Neutrophil (primary cell): ENCODE measurements around the gene RMP24.
"Not testable (repeated sequence)": the region's sequence is repeated elsewhere in the genome, so short reads cannot be mapped to it uniquely, and the experiment has no call there.

ENCODE experiments used
- H3K27ac ChIP-seq: fragments of 200-600 bp; sonication (generic); 2 replicates; pipeline ENCODE4 v1.5.1; 2016; ENCODE audit warnings: mild to moderate bottlenecking, moderate library complexity
- H3K27me3 ChIP-seq: fragments of 200-600 bp; sonication (generic); 2 replicates; pipeline ENCODE4 v1.6.0; 2016; ENCODE audit warnings: mild to moderate bottlenecking
- H3K36me3 ChIP-seq: fragments of 200-600 bp; sonication (generic); 2 replicates; pipeline ENCODE4 v1.5.1; 2017
- H3K4me1 ChIP-seq, 2 experiments: fragments of 200-600 bp in 1 of 2; sonication (generic) in 1 of 2; 1 replicate in 1 of 2; 2 replicates in 1 of 2; pipeline versions ENCODE4 v1.5.1 to v1.6.1; 2013 to 2016; ENCODE audit warnings: low read depth in 1 of 2, low read length in 1 of 2, mild to moderate bottlenecking in 1 of 2, moderate library complexity in 1 of 2; ENCODE audit not compliant: control insufficient read depth in 1 of 2, insufficient read depth in 1 of 2
- H3K4me3 ChIP-seq, 2 experiments: fragments of 200-600 bp in 1 of 2; sonication (generic) in 1 of 2; 1 replicate in 1 of 2; 2 replicates in 1 of 2; pipeline ENCODE4 v1.5.1; 2013 to 2016; ENCODE audit warnings: low read depth in 1 of 2, low read length in 1 of 2, mild to moderate bottlenecking in 1 of 2, moderate library complexity in 1 of 2
- H3K9me3 ChIP-seq: fragments of 200-600 bp; sonication (generic); 2 replicates; pipeline ENCODE4 v1.5.1; 2016
- TF ChIP-seq, protein P1 (sequence below): fragments of 200-600 bp; sonication (generic); IDR thresholded peaks from 2 replicates; pipeline ENCODE4 v1.5.1; 2016; ENCODE audit warnings: antibody characterized with exemption

The RMP24 gene

DNA sequence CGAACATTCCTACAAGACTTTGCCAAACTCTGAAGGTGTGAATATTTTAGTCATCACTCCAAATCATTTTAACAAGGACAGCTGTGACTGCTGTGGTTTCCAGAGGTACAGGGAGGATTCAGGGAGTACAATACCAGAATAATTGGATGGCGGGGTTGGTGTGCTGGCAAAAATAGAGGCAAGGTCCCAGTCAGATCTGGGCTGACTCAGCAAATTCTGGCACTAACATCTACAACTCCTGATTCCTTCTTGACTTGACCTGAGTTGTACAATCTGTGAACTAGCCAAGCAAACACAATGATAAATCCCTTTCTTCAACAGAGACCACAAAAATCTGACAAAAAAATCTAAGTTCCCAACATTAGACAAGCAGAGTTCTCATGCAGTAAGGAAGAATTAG is 40.4 kb downstream of the RMP24 start:
- no peaks in the 10 kb centered on the region for H3K27me3 ChIP-seq
- no peak overlapping the region for H3K27ac ChIP-seq
- no peaks in the 10 kb centered on the region for H3K9me3 ChIP-seq
- H3K36me3 ChIP-seq: no peaks in the 10 kb centered on the region
- H3K4me3 ChIP-seq: no peak overlapping the region
- TF ChIP-seq, protein P1, sequence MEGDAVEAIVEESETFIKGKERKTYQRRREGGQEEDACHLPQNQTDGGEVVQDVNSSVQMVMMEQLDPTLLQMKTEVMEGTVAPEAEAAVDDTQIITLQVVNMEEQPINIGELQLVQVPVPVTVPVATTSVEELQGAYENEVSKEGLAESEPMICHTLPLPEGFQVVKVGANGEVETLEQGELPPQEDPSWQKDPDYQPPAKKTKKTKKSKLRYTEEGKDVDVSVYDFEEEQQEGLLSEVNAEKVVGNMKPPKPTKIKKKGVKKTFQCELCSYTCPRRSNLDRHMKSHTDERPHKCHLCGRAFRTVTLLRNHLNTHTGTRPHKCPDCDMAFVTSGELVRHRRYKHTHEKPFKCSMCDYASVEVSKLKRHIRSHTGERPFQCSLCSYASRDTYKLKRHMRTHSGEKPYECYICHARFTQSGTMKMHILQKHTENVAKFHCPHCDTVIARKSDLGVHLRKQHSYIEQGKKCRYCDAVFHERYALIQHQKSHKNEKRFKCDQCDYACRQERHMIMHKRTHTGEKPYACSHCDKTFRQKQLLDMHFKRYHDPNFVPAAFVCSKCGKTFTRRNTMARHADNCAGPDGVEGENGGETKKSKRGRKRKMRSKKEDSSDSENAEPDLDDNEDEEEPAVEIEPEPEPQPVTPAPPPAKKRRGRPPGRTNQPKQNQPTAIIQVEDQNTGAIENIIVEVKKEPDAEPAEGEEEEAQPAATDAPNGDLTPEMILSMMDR: no peak
- no peaks in the 10 kb centered on the region for H3K4me1 ChIP-seq

DNA sequence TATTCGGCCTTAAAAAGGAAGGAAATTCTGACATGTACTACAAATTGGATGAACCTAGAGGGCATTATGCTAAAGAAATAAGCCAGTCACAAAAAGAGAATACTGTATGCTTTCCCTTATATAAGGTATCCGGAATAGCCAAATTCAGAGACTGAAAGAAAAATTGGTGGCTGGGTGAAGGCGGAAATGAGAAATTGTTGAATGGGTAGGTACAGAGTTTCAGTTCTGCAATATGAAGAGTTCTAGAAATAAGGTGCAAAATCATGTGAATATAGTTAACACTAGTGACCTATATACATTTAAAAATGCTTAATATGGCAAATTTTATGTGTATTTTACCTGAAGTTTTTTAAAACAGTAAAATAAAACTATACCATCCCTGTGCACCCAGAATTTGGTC is 43.1 kb downstream of the RMP24 start:
- Histone ChIP-seq H3K27ac (no peak overlapping the region), H3K4me3 (no peak overlapping the region), H3K9me3 (no peaks in the 10 kb centered on the region), H3K36me3 (peaks cover 7% of the 10 kb centered on the region), H3K27me3 (no peaks in the 10 kb centered on the region), H3K4me1 (no peaks in the 10 kb centered on the region)
- TF ChIP-seq, protein P1: no peak

DNA sequence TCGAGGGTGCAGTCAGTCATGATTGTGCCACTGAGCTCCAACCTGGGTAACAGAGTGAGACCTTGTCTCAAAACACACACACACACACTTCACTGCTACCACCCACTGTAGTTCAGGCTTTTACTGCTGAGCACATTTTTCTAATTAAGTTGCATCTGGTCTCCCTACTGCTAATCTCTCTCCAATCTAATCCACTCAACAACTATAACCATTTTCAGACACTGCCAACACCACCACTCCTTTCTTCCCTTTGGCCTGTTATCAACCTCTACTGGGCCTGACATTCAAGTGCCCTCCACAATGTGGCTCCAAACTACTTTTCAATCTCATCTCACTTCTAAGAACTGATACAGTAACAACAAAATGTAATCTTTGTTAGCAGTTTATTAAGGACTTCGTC is 44.8 kb downstream of the RMP24 start:
- no peaks in the 10 kb centered on the region for H3K4me1 ChIP-seq
- H3K9me3 ChIP-seq: no peaks in the 10 kb centered on the region
- TF ChIP-seq, protein P1: no peak

DNA sequence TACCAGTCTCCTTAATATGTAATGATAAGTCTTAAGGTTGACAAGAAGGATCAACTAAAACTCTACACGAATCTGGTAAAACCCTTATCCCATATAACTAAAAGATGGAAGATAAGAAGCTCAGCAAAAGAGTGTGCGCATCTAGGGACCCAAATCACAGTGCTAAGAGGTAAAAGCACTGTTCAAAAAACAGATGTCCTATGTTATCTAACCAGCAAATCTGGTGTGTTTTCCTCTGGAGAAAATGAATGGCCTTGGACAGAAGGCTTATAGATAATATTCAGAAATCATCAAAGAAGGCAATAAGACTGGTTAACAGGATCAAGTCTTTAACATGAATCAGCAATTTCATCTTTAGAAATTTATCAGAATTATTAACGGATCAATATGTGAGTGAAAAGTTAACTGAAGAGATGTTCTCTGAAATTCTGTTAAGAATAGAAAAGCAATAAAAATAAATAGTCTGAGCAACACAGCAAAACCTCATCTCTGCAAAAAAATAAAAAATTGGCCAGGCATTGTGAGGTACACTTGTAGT is 47.8 kb downstream of the RMP24 start:
- Histone ChIP-seq H3K9me3 (no peaks in the 10 kb centered on the region), H3K4me3 (no peak overlapping the region), H3K36me3 (peaks cover 20% of the 10 kb centered on the region), H3K4me1 (no peaks in the 10 kb centered on the region), H3K27me3 (no peaks in the 10 kb centered on the region), H3K27ac (no peak overlapping the region)
- TF ChIP-seq, protein P1: no peak

More for the DNA sequence above, 44.8 kb downstream of the RMP24 start:
- Histone ChIP-seq H3K27me3 (no peaks in the 10 kb centered on the region), H3K27ac (no peak overlapping the region), H3K4me3 (no peak overlapping the region), H3K36me3 (peaks cover 7% of the 10 kb centered on the region)

DNA sequence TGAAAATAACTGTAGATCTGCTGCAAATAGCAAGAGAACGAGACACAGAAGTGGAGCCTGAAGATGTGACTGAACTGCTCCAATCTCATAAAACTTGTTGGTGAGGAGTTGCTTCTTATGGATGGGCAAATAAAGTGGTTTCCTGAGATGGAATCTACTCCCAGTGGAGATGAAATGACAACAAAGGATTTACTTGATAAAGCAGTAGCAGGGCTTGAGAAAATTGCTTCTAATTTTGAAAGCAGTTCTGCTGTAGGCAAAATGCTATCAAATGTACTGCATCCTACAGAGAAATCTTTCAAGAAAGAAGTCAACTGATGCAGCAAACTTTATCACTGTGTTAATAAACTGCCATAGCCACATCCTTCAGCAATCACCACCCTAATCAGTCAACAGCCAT is 50.9 kb downstream of the RMP24 start:
- TF ChIP-seq, protein P1: no peak
- Histone ChIP-seq H3K4me3 (no peak overlapping the region), H3K36me3 (peaks cover 36% of the 10 kb centered on the region), H3K27ac (no peak overlapping the region), H3K27me3 (no peaks in the 10 kb centered on the region), H3K9me3 (no peaks in the 10 kb centered on the region), H3K4me1 (no peaks in the 10 kb centered on the region)

DNA sequence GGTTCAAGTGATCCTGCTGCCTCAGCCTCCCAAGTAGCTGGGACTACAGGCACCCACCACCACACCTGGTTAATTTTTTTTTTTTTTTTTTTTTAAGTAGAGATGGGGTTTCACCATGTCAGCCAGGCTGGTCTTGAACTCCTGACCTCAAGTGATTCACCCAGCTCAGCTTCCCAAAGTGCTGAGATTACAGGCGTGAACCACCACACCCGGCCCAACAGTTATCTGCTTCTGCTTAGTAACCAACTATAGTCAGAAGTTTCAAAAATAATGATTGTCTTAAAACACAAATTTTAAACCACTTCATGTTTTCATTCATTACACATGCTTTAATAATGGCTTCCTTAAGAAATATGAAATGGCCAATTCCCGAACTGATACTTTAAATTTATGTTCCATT is 51.8 kb downstream of the RMP24 start:
- H3K9me3 ChIP-seq, H3K4me3 ChIP-seq, H3K27ac ChIP-seq, H3K4me1 ChIP-seq, H3K27me3 ChIP-seq: not testable (repeated sequence)
- H3K36me3 ChIP-seq: peaks cover 40% of the 10 kb centered on the region
